K562 (cell line): ENCODE results near the gene AQP1. TPM values are rescaled to one million over a fixed set of nuclear protein-coding genes. Genes with fewer than 3 reads are reported as not detected.

Source experiments
- ATAC-seq: fragments of 200-7000 bp; cut with Tn5 transposase; 3 replicates; pipeline ENCODE4 v1.9.1; 2020; ENCODE audit warnings: moderate library complexity
- BruUV-seq: library from RNA; stranded (reverse); fragments of 400-500 nt; replicated peaks from 2 replicates; lab custom pipeline; 2021; lab: Mats Ljungman, UMichigan
- CTCF ChIA-PET: fragments of 300-600 bp; formaldehyde crosslinking; extraction: SDS; loops from one replicate; lab custom pipeline; 2021; ENCODE audit warnings: low intra/inter-chr PET ratio; lab: Yijun Ruan, JAX
- POLR2A ChIA-PET: fragments of 300-600, 350-650 bp; sonication (Branson Sonifier 250); formaldehyde crosslinking; extraction: SDS; loops from one replicate; lab custom pipeline; 2021; ENCODE audit warnings: antibody characterized with exemption, inconsistent platforms; lab: Yijun Ruan, JAX
- DNase-seq, 4 experiments: peaks; one replicate each; pipeline versions ENCODE4 v3.0.0 to v3.0.0-alpha.2; 2011 to 2018; ENCODE audit warnings: low spot score in 3 of 4, mixed read lengths in 3 of 4; ENCODE audit errors: extremely low read depth in 1 of 4
- FAIRE-seq: peaks from 2 replicates; lab custom pipeline; 2011; peaks lifted over from hg19 to GRCh38; lab: Jason Lieb, UNC
- H2AFZ ChIP-seq: 2 replicates; pipeline ENCODE4 v1.6.0; 2011; ENCODE audit warnings: low read depth, low read length, control low read depth, inconsistent platforms
- H3K27ac ChIP-seq: fragments of 200-600 bp; 3 replicates; pipeline ENCODE4 v1.8.0; 2011; ENCODE audit warnings: low read depth, mild to moderate bottlenecking, control low read depth, inconsistent platforms, low read length, moderate library complexity, mixed read lengths; ENCODE audit errors: extremely low read depth
- H3K27me3 ChIP-seq, 2 experiments: fragments of 300-600 bp in 1 of 2; 2 replicates in 1 of 2; 3 replicates in 1 of 2; pipeline versions ENCODE4 v1.6.0 to v1.8.0; 2011; ENCODE audit warnings: inconsistent platforms in 2 of 2, low read length in 2 of 2, mild to moderate bottlenecking in 1 of 2, mixed read lengths in 1 of 2, moderate library complexity in 1 of 2; ENCODE audit not compliant: control insufficient read depth in 2 of 2, insufficient read depth in 2 of 2
- H3K36me3 ChIP-seq: fragments of 300-600 bp; 3 replicates; pipeline ENCODE4 v1.8.0; 2011; ENCODE audit warnings: mild to moderate bottlenecking, low read length, inconsistent platforms; ENCODE audit not compliant: control insufficient read depth, insufficient read depth
- H3K4me1 ChIP-seq, 2 experiments: fragments of 200-600 bp in 1 of 2; replicated peaks in 1 of 2; 2 replicates in 1 of 2; 3 replicates in 1 of 2; pipeline versions ENCODE4 v1.5.1 to v1.8.0; 2011; ENCODE audit warnings: inconsistent platforms in 2 of 2, low read length in 2 of 2, mild to moderate bottlenecking in 1 of 2, mixed read lengths in 1 of 2, moderate library complexity in 1 of 2; ENCODE audit not compliant: control insufficient read depth in 2 of 2, insufficient read depth in 2 of 2
- H3K4me2 ChIP-seq: 2 replicates; pipeline ENCODE4 v1.6.1; 2011; ENCODE audit warnings: low read length, control low read depth, inconsistent platforms, mixed read lengths; ENCODE audit not compliant: insufficient read depth
- H3K4me3 ChIP-seq: fragments of 200-600 bp; sonication (generic), shearing (Covaris generic); 2 replicates; pipeline ENCODE4 v1.5.1; 2016; ENCODE audit warnings: control low read depth, inconsistent platforms
- H3K79me2 ChIP-seq: fragments of 200-600 bp; 3 replicates; pipeline ENCODE4 v1.8.0; 2011; ENCODE audit warnings: low read length, inconsistent platforms; ENCODE audit not compliant: control insufficient read depth, insufficient read depth
- H3K9ac ChIP-seq, 2 experiments: 2 replicates each; pipeline versions ENCODE4 v1.6.0 to v1.6.1; 2011; ENCODE audit warnings: low read depth in 2 of 2, low read length in 2 of 2, control low read depth in 1 of 2, inconsistent platforms in 1 of 2, mild to moderate bottlenecking in 1 of 2, mixed read lengths in 1 of 2; ENCODE audit not compliant: insufficient read depth in 1 of 2
- H3K9me1 ChIP-seq: one replicate; pipeline ENCODE4 v1.6.0; 2011; ENCODE audit warnings: inconsistent platforms, mild to moderate bottlenecking, low read length, moderate library complexity; ENCODE audit not compliant: control insufficient read depth, insufficient read depth
- H3K9me3 ChIP-seq: replicated peaks from 2 replicates; pipeline ENCODE4 v1.5.1; 2011; ENCODE audit warnings: low read depth, low read length, inconsistent platforms; ENCODE audit not compliant: control insufficient read depth, insufficient read depth
- H4K20me1 ChIP-seq: replicated peaks from 2 replicates; pipeline ENCODE4 v1.6.1; 2011; ENCODE audit warnings: low read length, inconsistent platforms, mixed read lengths; ENCODE audit not compliant: control insufficient read depth, insufficient read depth
- MYNN ChIP-seq, 2 experiments: sonication (generic); formaldehyde crosslinking in 1 of 2; IDR thresholded peaks; 2 replicates each; pipeline versions ENCODE4 v1.5.0 to v1.6.1; 2016 to 2020; ENCODE audit warnings: antibody characterized with exemption in 1 of 2, missing genetic modification reagents in 1 of 2
- NFE2L1 ChIP-seq: fragments of 450-650 bp; IDR thresholded peaks from 2 replicates; pipeline ENCODE4 v1.6.1; 2016; ENCODE audit warnings: missing genetic modification characterization, low read depth, mild to moderate bottlenecking, missing compliant biosample characterization, moderate library complexity, borderline replicate concordance
- NONO ChIP-seq, 2 experiments: fragments of 200-400 bp in 1 of 2; fragments of 450-650 bp in 1 of 2; formaldehyde crosslinking in 1 of 2; IDR thresholded peaks; 2 replicates each; pipeline ENCODE4 v1.6.1; 2017; ENCODE audit warnings: low read depth in 2 of 2, mild to moderate bottlenecking in 2 of 2, moderate library complexity in 2 of 2, low read length in 1 of 2
- U2AF1 ChIP-seq: fragments of 200-400 bp; formaldehyde crosslinking; optimal IDR thresholded peaks from 2 replicates; pipeline ENCODE3; 2017; ENCODE audit warnings: mild to moderate bottlenecking, low read depth, low read length, moderate library complexity
- ZBTB17 ChIP-seq: fragments of 450-650 bp; formaldehyde crosslinking; IDR thresholded peaks from 2 replicates; pipeline ENCODE4 v1.4.0; 2020; ENCODE audit warnings: mild to moderate bottlenecking
- ZNF197 ChIP-seq: fragments of 200-800 bp; sonication (Bioruptor generic); IDR thresholded peaks from 2 replicates; pipeline ENCODE4 v1.6.1; 2016; ENCODE audit warnings: low read depth, missing genetic modification characterization, missing compliant biosample characterization
- ZNF239 ChIP-seq: fragments of 250-450 bp; sonication (Bioruptor Pico); IDR thresholded peaks from 2 replicates; pipeline ENCODE4 v1.4.0; 2020; ENCODE audit warnings: mild to moderate bottlenecking
- WGBS: fragments of 100-300 bp; shearing (Covaris generic); methylation state at CpG from one replicate; pipeline ENCODE4 v1.1.6; 2016; ENCODE audit warnings: low coverage, mixed read lengths; ENCODE audit not compliant: insufficient coverage; ENCODE audit errors: missing lambda C conversion rate; 5-methylcytosine and 5-hydroxymethylcytosine counted together
- in situ Hi-C: fragments of 300-500 bp; cut with MboI; formaldehyde crosslinking; loops from 4 replicates; pipeline ENCODE4 v1.15.0; 2018; ENCODE audit warnings: inconsistent platforms, mixed read lengths
- intact Hi-C: fragments of 100-400 bp; cut with micrococcal nuclease; formaldehyde crosslinking; loops from 2 replicates; pipeline ENCODE4 v1.14.2; 2022
- polyA plus RNA-seq, 8 experiments: library from polyadenylated mRNA; depleted of rRNA in 4 of 8; stranded (reverse) in 5 of 8; unstranded in 3 of 8; fragments of >200 nt; fragmentation: Nextera tagmentation in 2 of 8; fragmentation: Illumina TruSeq in 1 of 8; extraction: Ambion mirVana in 2 of 8; extraction: Trizol in 1 of 8; gene quantifications; 2 replicates each; pipeline versions ENCODE4 v1.2.1 to v1.2.3, GENCODE V29; 2011 to 2014; ENCODE audit warnings: inconsistent platforms in 1 of 8, missing spikeins in 1 of 8
- total RNA-seq, 7 experiments: library from RNA; depleted of rRNA in 6 of 7; stranded (reverse); fragments of >200 nt in 6 of 7; fragmentation: Illumina TruSeq in 2 of 7; extraction: Trizol in 2 of 7; gene quantifications; 2 replicates each; pipeline versions ENCODE4 v1.2.1 to v1.2.3, GENCODE V29; 2011 to 2021; ENCODE audit warnings: low replicate concordance in 1 of 7
- TF ChIP-seq, protein P1 (sequence below): fragments of 250-450 bp; sonication (Bioruptor Pico); IDR thresholded peaks from 2 replicates; pipeline ENCODE4 v1.5.0; 2021; ENCODE audit warnings: mild to moderate bottlenecking, moderate library complexity
- TF ChIP-seq, protein P2 (sequence below): fragments of 250-450 bp; sonication (Bioruptor Pico); IDR thresholded peaks from 2 replicates; pipeline ENCODE4 v1.9.0; 2021; ENCODE audit warnings: mild to moderate bottlenecking, inconsistent platforms

Gene AQP1
- total and polyA plus RNA-seq, 9 of the 15 experiments (the other 6 are each of a cell fraction or from before 2014, with no cell fraction given), result 0.18 to 12.6 (median 4.1) TPM

DNA sequence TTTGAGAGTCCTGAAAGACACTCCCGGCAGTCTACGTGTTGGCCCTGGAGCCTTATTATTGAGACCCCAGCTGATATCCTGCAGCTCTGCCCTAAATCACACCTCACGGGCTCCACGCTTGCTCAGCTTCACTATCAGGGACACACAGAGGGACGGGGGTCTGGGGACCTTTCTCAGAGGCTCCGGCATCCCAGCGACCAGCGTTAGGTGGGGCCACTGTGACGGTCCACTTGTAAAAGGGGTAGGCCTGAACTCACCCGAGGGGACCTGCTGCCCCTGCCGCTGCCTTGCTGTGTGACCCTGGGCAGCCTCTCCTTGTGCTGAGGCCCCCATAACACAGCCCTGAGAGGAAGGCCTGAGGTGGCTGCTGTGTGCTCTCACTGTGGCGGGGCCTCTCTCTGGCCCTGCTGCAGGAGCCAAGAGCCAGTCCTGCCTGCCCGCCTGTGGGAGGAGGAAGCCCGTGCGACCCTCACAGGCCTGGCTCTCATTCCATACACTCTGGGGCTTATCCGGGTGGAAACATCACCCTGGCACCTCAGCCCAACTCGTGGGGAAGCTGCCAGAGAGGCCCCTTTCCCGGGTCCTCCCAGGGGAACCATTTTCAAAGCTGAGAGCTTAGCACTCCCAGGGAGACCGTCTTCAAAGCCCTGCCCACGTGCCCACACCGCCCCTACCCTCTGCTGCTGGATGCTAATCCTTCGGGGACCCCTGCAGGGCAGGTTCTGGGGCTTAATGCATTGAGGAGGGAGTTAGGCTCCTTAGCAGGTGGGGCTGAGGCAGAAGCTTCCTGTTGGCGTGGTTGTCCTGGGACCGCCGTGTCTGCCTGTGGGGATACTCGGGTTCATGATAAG lies 21.7 kb downstream of the AQP1 start (continued):
- TF ChIP-seq NFE2L1 (no peak), ZNF239 (CRISPR knock-in tag) (no peak)

DNA sequence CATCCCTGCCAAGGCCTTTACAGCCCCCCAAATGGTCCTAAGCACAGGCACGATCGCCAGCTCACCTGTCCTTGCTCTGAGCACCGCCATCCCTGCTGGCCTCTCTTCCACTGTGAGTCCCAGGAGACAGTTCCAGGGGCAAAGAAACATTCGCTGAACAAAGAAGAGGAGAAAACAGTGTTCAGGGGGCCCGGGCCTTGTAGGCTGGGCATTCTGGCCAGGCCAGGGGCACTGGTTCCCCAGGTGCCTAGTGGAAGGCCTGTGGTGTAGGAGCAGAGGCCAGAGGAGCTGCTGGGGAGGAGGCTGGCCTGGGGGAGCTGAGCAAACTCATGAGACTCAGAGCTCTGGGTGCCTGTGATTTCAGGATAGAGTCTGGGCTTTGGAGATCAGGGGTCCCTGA lies 22.6 kb downstream of the AQP1 start:
- no peak overlapping the region for H2AFZ ChIP-seq
- no peaks in the 10 kb centered on the region for H3K9me3 ChIP-seq
- no peak overlapping the region for H3K4me3 ChIP-seq
- in situ Hi-C loops, result no loop called here
- WGBS, result 44% methylated on average over 5 of the region's 5 CpGs
- TF ChIP-seq, protein P1, sequence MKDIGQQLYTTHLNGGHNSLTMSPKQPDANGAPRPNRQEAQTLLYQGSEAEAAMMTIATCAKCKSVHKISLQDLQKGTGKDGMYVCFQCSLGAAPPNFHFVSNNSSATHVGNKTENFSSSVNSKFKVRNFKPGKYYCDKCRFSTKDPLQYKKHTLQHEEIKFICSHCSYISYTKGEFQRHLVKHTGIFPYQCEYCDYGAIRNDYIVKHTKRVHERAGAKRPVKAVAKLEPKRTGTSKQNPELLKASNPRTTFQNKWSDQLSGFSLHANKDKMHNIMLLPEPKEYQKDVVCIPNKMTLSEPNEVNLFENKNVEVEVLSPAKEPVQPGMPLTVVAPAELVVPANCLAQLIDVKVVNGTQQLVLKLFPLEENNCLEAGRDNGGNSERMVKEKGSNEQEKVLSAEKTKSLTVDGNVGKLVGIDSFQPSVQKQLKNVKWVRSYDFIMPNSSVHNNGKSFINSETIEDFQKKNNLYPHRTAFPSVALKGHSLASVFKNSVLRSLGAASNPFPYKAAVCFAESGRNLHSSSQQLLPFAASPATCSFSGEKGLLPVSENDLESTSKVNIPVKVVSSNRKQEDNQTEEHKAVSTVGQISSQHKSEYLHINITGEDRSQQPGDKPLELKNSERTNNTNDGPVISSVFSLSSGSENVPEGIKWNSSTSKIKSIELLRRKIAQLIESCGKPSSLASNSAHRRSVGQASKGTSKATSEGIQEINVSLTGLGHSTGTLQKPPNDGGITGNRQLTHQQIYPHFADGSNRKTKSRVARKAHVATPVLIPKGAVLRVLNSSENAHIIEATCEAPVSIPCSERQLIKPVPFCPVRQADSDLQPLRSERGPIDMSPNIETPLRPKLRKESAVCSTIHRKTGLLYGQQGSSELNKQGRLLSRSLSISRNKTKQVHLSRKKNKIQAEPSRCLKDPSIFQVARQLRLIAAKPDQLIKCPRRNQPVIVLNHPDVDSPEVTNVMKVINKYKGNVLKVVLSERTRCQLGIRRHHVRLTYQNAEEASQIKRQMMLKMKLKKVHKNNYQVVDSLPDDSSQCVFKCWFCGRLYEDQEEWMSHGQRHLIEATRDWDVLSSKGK (CRISPR knock-in tag), result no peak
- TF ChIP-seq U2AF1 (no peak), ZNF197 (CRISPR knock-in tag) (no peak), MYNN (IDR thresholded peaks at IDR 0.05) (no peak), MYNN (CRISPR knock-in tag; IDR thresholded peaks at IDR 0.05) (no peak), NONO (IDR thresholded peaks at IDR 0.05; ENCODE audit: low read depth in 2 of 2, low read length in 1 of 2) (no peak), ZBTB17 (CRISPR knock-in tag) (no peak)
- TF ChIP-seq, protein P2, sequence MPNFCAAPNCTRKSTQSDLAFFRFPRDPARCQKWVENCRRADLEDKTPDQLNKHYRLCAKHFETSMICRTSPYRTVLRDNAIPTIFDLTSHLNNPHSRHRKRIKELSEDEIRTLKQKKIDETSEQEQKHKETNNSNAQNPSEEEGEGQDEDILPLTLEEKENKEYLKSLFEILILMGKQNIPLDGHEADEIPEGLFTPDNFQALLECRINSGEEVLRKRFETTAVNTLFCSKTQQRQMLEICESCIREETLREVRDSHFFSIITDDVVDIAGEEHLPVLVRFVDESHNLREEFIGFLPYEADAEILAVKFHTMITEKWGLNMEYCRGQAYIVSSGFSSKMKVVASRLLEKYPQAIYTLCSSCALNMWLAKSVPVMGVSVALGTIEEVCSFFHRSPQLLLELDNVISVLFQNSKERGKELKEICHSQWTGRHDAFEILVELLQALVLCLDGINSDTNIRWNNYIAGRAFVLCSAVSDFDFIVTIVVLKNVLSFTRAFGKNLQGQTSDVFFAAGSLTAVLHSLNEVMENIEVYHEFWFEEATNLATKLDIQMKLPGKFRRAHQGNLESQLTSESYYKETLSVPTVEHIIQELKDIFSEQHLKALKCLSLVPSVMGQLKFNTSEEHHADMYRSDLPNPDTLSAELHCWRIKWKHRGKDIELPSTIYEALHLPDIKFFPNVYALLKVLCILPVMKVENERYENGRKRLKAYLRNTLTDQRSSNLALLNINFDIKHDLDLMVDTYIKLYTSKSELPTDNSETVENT (CRISPR knock-in tag), result no peak
- no peak for ATAC-seq
- no peaks in the 10 kb centered on the region for H3K36me3 ChIP-seq
- H3K4me1 ChIP-seq, result peaks cover 0 to 36% of the 10 kb centered on the region in 2 experiments; a peak in 3 of 5 replicates
- ChIA-PET CTCF (no interaction called here), POLR2A (interaction anchor here (0.5 to 1.6 kb wide), 3 partner anchors 10 to 160 kb away, joined by 3 to 4 read pairs (median 3); no protein-coding TSS in a partner anchor)
- intact Hi-C loops, result no loop called here
- no peaks in the 10 kb centered on the region for H4K20me1 ChIP-seq
- peak in 1 of 4 experiments; percentile 3 for DNase-seq
- FAIRE-seq, result no peak
- no peaks in the 10 kb centered on the region for H3K9me1 ChIP-seq
- H3K9ac ChIP-seq, result peak overlapping the region in 1 of 2 experiments; percentile 42; a peak in 1 of 4 replicates
- H3K27me3 ChIP-seq, result no peaks in the 10 kb centered on the region
- no peak overlapping the region for H3K27ac ChIP-seq
- no TSS peak for BruUV-seq
- H3K4me2 ChIP-seq, result no peak overlapping the region
- H3K79me2 ChIP-seq, result no peaks in the 10 kb centered on the region
